ENCODE measurements around the gene KIF27.
"Not testable (repeated sequence)": the region's sequence is repeated elsewhere in the genome, so short reads cannot be mapped to it uniquely, and the experiment has no call there.

DNA sequence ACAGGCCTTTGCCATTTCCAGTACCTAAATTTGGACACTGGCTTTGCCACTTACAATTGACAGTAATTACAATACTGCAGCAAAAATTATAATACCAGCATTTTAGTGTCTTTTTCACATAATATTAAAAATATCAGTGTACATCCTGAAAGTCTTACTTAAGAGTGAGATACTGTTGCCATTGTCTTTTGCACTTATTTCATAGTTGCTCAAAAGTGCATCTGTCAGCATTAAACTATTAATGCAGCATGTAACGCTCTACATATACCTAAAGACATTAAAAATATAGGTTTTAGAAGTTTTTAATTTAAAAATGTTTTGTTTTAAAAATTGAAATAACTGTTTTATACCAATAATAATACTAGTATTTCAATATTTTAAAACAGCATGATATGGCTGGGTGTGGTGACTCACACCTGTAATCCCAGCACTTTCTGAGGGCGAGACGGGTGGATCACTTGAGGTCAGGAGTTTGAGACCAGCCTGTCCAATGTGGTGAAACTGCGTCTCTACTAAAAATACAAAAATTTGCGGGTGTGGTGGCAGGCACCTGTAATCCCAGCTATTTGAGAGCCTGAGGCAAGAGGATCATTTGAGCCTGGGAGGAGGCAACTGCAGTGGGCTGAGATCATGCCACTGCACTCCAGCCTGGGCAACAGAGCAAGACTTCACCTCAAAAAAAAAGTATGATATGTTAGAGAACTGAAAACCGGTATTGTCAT lies 39.4 kb downstream of the KIF27 start:
- not testable (repeated sequence) for TF ChIP-seq SP1, JUND (IDR thresholded peaks at IDR 0.05; ENCODE audit: low read depth, low read length)

Measured in GM12878 (cell line).